GM12878 (cell line): Measurements from ENCODE around the gene PPP1R14D. TPM values are rescaled to one million over a fixed set of nuclear protein-coding genes. Genes with fewer than 3 reads are reported as not detected.

ENCODE experiments used
- BCL3 ChIP-seq: IDR thresholded peaks from 2 replicates; pipeline ENCODE4 v1.6.1; 2011; ENCODE audit warnings: borderline replicate concordance, low read depth, mild to moderate bottlenecking, moderate library complexity, low read length; ENCODE audit not compliant: insufficient read depth, poor library complexity, severe bottlenecking
- BHLHE40 ChIP-seq, 2 experiments: fragments of 450-650 bp in 1 of 2; IDR thresholded peaks; 2 replicates each; pipeline ENCODE4 v1.6.1; 2011 to 2017; ENCODE audit warnings: low read depth in 2 of 2, borderline replicate concordance in 1 of 2, improper control_type of control experiment in 1 of 2, low read length in 1 of 2, mild to moderate bottlenecking in 1 of 2
- BRCA1 ChIP-seq: IDR thresholded peaks from 2 replicates; pipeline ENCODE4 v1.6.1; 2011; ENCODE audit warnings: low read depth, low read length, improper control_type of control experiment
- CBX3 ChIP-seq: fragments of 200-600 bp; sonication (generic); IDR thresholded peaks from 2 replicates; pipeline ENCODE4 v1.6.1; 2016; ENCODE audit warnings: low read depth, borderline replicate concordance
- CBX5 ChIP-seq: sonication (generic); IDR thresholded peaks from 2 replicates; pipeline ENCODE4 v1.6.1; 2016; ENCODE audit warnings: low read depth, moderate library complexity, mild to moderate bottlenecking, inconsistent platforms
- EED ChIP-seq: sonication (generic); IDR thresholded peaks from 2 replicates; pipeline ENCODE4 v1.6.1; 2016; ENCODE audit warnings: antibody characterized with exemption, low read depth
- ESRRA ChIP-seq: IDR thresholded peaks from 2 replicates; pipeline ENCODE4 v1.6.1; 2012; ENCODE audit warnings: mild to moderate bottlenecking, low read length, improper control_type of control experiment
- EZH2 ChIP-seq: IDR thresholded peaks from 2 replicates; pipeline ENCODE4 v1.6.1; 2012; ENCODE audit warnings: low read depth, mild to moderate bottlenecking, control low read depth, inconsistent platforms, low read length, borderline replicate concordance; ENCODE audit not compliant: control insufficient read depth
- HDAC2 ChIP-seq: fragments of 200-600 bp; sonication (generic); IDR thresholded peaks from 2 replicates; pipeline ENCODE4 v1.6.1; 2017
- HDAC6 ChIP-seq: fragments of 200-600 bp; sonication (generic); IDR thresholded peaks from one replicate; pipeline ENCODE4 v1.8.0; 2017; ENCODE audit warnings: antibody characterized with exemption; ENCODE audit not compliant: unreplicated experiment
- IRF3 ChIP-seq: fragments of 450-650 bp; IDR thresholded peaks from 2 replicates; pipeline ENCODE4 v1.6.1; 2014; ENCODE audit warnings: mild to moderate bottlenecking
- IRF4 ChIP-seq: IDR thresholded peaks from 2 replicates; pipeline ENCODE4 v1.6.1; 2011; ENCODE audit warnings: low read depth, low read length
- NFIC ChIP-seq: IDR thresholded peaks from 2 replicates; pipeline ENCODE4 v1.6.1; 2012; ENCODE audit warnings: low read depth, mild to moderate bottlenecking, inconsistent platforms, low read length, moderate library complexity
- PAX5 ChIP-seq: IDR thresholded peaks from 2 replicates; pipeline ENCODE4 v1.6.1; 2011; ENCODE audit warnings: low read depth, low read length, borderline replicate concordance
- POLR2AphosphoS2 ChIP-seq: IDR thresholded peaks from 2 replicates; pipeline ENCODE4 v1.6.1; 2011; ENCODE audit warnings: low read depth, mild to moderate bottlenecking, low read length, improper control_type of control experiment, moderate library complexity
- RELA ChIP-seq: fragments of 450-650 bp; IDR thresholded peaks from 2 replicates; pipeline ENCODE4 v1.8.0; 2014; ENCODE audit warnings: borderline replicate concordance; ENCODE audit not compliant: partially characterized antibody
- SIN3A ChIP-seq: IDR thresholded peaks from 2 replicates; pipeline ENCODE4 v1.6.1; 2012; ENCODE audit warnings: low read depth, low read length, improper control_type of control experiment
- SREBF1 ChIP-seq: IDR thresholded peaks from 2 replicates; pipeline ENCODE4 v1.6.1; 2012; ENCODE audit warnings: mild to moderate bottlenecking, low read length
- SRF ChIP-seq, 2 experiments: IDR thresholded peaks; 2 replicates each; pipeline ENCODE4 v1.6.1; 2011; ENCODE audit warnings: low read depth in 2 of 2, low read length in 2 of 2, mild to moderate bottlenecking in 1 of 2, moderate library complexity in 1 of 2
- TARDBP ChIP-seq: IDR thresholded peaks from 2 replicates; pipeline ENCODE4 v1.6.1; 2016; ENCODE audit warnings: borderline replicate concordance
- TBL1XR1 ChIP-seq: IDR thresholded peaks from 2 replicates; pipeline ENCODE4 v1.6.1; 2012; ENCODE audit warnings: low read depth, low read length, improper control_type of control experiment
- ZBED1 ChIP-seq: IDR thresholded peaks from 2 replicates; pipeline ENCODE4 v1.6.1; 2016; ENCODE audit warnings: borderline replicate concordance
- ZNF217 ChIP-seq: fragments of 450-650 bp; IDR thresholded peaks from 2 replicates; pipeline ENCODE4 v1.6.1; 2017; ENCODE audit warnings: antibody characterized with exemption, mild to moderate bottlenecking
- ZNF274 ChIP-seq: IDR thresholded peaks from one replicate; pipeline ENCODE4 v1.8.0; 2011; ENCODE audit not compliant: insufficient read length, insufficient read depth
- ZNF592 ChIP-seq: fragments of 450-650 bp; IDR thresholded peaks from 2 replicates; pipeline ENCODE4 v1.6.1; 2017; ENCODE audit warnings: mild to moderate bottlenecking, moderate library complexity
- ZSCAN29 ChIP-seq: fragments of 450-650 bp; IDR thresholded peaks from 2 replicates; pipeline ENCODE4 v1.6.1; 2017; ENCODE audit warnings: mild to moderate bottlenecking, moderate library complexity
- polyA plus RNA-seq, 11 experiments: library from polyadenylated mRNA; depleted of rRNA in 4 of 11; unstranded in 6 of 11; stranded (reverse) in 5 of 11; fragments of >200 nt; fragmentation: Nextera tagmentation in 4 of 11; fragmentation: Illumina TruSeq in 1 of 11; extraction: Ambion mirVana in 4 of 11; extraction: Trizol in 1 of 11; gene quantifications; 1 replicate in 1 of 11; 2 replicates in 10 of 11; pipeline versions ENCODE4 v1.2.1 to v1.2.3, GENCODE V29; 2011 to 2016; ENCODE audit warnings: inconsistent platforms in 2 of 11, missing spikeins in 2 of 11, low read depth in 1 of 11
- total RNA-seq, 4 experiments: library from RNA; depleted of rRNA in 3 of 4; stranded (reverse); fragments of >200 nt in 3 of 4; fragmentation: Illumina TruSeq in 1 of 4; extraction: Trizol in 1 of 4; gene quantifications; 2 replicates each; pipeline versions ENCODE4 v1.2.1 to v1.2.3, GENCODE V29; 2013 to 2021

The PPP1R14D gene
- total and polyA plus RNA-seq, 10 of the 15 experiments (the other 5 are each of a cell fraction or from before 2014, with no cell fraction given) = 0.10 TPM; not detected in 9

- TF ChIP-seq EZH2 (no peak), BRCA1 (no peak), ZNF274 (no peak), SIN3A (peak; percentile 75; the same call in 1 of the 2 replicates), SRF (IDR thresholded peaks at IDR 0.05; ENCODE audit: low read depth in 2 of 2, low read length in 2 of 2) (no peak), TBL1XR1 (no peak; the same call in 1 of the 2 replicates), CBX3 (no peak), BCL3 (no peak), ZNF592 (no peak), TARDBP (peak; percentile 76), SREBF1 (peak; percentile 79), HDAC2 (no peak), NFIC (no peak), POLR2AphosphoS2 (peak; percentile 68), HDAC6 (no peak), IRF4 (no peak), RELA (peak; percentile 36), IRF3 (no peak), BHLHE40 (IDR thresholded peaks at IDR 0.05; ENCODE audit: borderline replicate concordance in 1 of 2, low read depth in 2 of 2, low read length in 1 of 2) (peak; percentile 24 to 42; a peak in 2 of 4 replicates), ESRRA (peak; percentile 2; the same call in 1 of the 2 replicates), ZSCAN29 (no peak), PAX5 (peak; percentile 100), EED (no peak), ZNF217 (no peak), ZBED1 (no peak), CBX5 (no peak)
Observed at GRCh38 chr15:40807028-40807887, 21.2 kb downstream of the PPP1R14D start, which contains the start of the genes DNAJC17 and ZFYVE19 (continued).
